Measurements from ENCODE around the gene SPRYD3. TPM values are rescaled to one million over a fixed set of nuclear protein-coding genes. Genes with fewer than 3 reads are reported as not detected.

Gene SPRYD3
- total and polyA plus RNA-seq, 9 donors: 28.5 to 88.1 (median 66.6) TPM

- peak in 2 of 5 donors; percentile 19 to 29 for DNase-seq
- Histone ChIP-seq H3K27ac (peak overlapping the region; percentile 30 to 54), H3K9me3 (no peaks in the 10 kb centered on the region), H3K36me3 (no peaks in the 10 kb centered on the region), H3K4me1 (ENCODE audit: insufficient read depth) (peaks cover 14% of the 10 kb centered on the region), H3K4me3 (no peak overlapping the region), H3K27me3 (no peaks in the 10 kb centered on the region)
- intact Hi-C loops (cut with DNase I): no loop called here
- 48 to 56% (median 49%) methylated on average over 6 of the region's 6 CpGs for WGBS, 3 donors
- TF ChIP-seq POLR2A (IDR thresholded peaks at IDR 0.05) (no peak), EP300 (IDR thresholded peaks at IDR 0.05) (no peak)
- TF ChIP-seq, protein P1, sequence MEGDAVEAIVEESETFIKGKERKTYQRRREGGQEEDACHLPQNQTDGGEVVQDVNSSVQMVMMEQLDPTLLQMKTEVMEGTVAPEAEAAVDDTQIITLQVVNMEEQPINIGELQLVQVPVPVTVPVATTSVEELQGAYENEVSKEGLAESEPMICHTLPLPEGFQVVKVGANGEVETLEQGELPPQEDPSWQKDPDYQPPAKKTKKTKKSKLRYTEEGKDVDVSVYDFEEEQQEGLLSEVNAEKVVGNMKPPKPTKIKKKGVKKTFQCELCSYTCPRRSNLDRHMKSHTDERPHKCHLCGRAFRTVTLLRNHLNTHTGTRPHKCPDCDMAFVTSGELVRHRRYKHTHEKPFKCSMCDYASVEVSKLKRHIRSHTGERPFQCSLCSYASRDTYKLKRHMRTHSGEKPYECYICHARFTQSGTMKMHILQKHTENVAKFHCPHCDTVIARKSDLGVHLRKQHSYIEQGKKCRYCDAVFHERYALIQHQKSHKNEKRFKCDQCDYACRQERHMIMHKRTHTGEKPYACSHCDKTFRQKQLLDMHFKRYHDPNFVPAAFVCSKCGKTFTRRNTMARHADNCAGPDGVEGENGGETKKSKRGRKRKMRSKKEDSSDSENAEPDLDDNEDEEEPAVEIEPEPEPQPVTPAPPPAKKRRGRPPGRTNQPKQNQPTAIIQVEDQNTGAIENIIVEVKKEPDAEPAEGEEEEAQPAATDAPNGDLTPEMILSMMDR (IDR thresholded peaks at IDR 0.05): no peak
Measured at GRCh38 chr12:53094394-53094787, 15.2 kb upstream of the SPRYD3 start.

- no peaks in the 10 kb centered on the region for H3K36me3 ChIP-seq
- intact Hi-C loops (cut with DNase I): no loop called here
- H3K27me3 ChIP-seq: no peaks in the 10 kb centered on the region
- H3K4me1 ChIP-seq (ENCODE audit: insufficient read depth): peaks cover 10% of the 10 kb centered on the region
- H3K4me3 ChIP-seq: no peak overlapping the region
- TF ChIP-seq EP300 (IDR thresholded peaks at IDR 0.05) (no peak), POLR2A (IDR thresholded peaks at IDR 0.05) (no peak)
- TF ChIP-seq, protein P1 (IDR thresholded peaks at IDR 0.05): no peak
- WGBS, 3 donors: 36 to 51% (median 37%) methylated on average over 6 of the region's 6 CpGs
- H3K27ac ChIP-seq: peak overlapping the region; percentile 30 to 54
- DNase-seq: peak in 2 of 5 donors; percentile 7 to 12
- no peaks in the 10 kb centered on the region for H3K9me3 ChIP-seq
Measured at GRCh38 chr12:53093777-53094393, 14.7 kb upstream of the SPRYD3 start.

DNA sequence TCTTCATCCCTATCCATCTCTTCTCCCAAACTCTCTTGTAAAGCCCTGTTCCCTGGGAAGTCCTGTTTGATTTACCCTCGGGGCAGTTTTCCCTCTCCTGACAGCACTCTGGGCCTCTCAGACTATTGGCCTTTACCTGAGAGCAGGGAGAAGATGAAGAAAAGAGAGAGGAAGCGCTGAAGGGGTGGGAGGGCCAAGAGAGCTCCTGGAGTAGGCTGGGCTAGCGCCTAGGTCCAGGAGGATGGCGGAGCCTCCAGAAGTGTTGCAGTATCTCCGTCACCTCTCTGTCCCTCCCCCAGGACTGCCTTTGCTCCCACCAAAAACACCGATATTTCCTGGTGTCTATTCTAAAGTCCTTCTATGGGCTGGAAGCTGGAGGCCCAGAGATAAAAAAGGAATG lies 12.6 kb upstream of the SPRYD3 start:
- Histone ChIP-seq H3K4me3 (no peak overlapping the region), H3K9me3 (no peaks in the 10 kb centered on the region), H3K27ac (no peak overlapping the region), H3K4me1 (ENCODE audit: insufficient read depth) (peaks cover 8% of the 10 kb centered on the region), H3K36me3 (no peaks in the 10 kb centered on the region), H3K27me3 (no peaks in the 10 kb centered on the region)
- intact Hi-C loops (cut with DNase I): no loop called here
- DNase-seq: peak in 1 of 5 donors; percentile 7
- WGBS, 3 donors: 70 to 78% (median 75%) methylated on average over 6 of the region's 6 CpGs
- TF ChIP-seq POLR2A (IDR thresholded peaks at IDR 0.05) (no peak), EP300 (IDR thresholded peaks at IDR 0.05) (no peak)
- TF ChIP-seq, protein P1 (IDR thresholded peaks at IDR 0.05): no peak

GRCh38 chr12:53090554-53090953 lies 11.4 kb upstream of the SPRYD3 start:
- intact Hi-C loops (cut with DNase I): no loop called here
- Histone ChIP-seq H3K27ac (no peak overlapping the region), H3K27me3 (no peaks in the 10 kb centered on the region), H3K4me3 (no peak overlapping the region), H3K9me3 (no peaks in the 10 kb centered on the region), H3K36me3 (no peaks in the 10 kb centered on the region), H3K4me1 (ENCODE audit: insufficient read depth) (peaks cover 2% of the 10 kb centered on the region)
- 59 to 73% (median 70%) methylated on average over 2 of the region's 2 CpGs for WGBS, 3 donors
- TF ChIP-seq, protein P1 (IDR thresholded peaks at IDR 0.05): no peak
- no peak for TF ChIP-seq EP300 (IDR thresholded peaks at IDR 0.05)
- no peak for TF ChIP-seq POLR2A (IDR thresholded peaks at IDR 0.05)
- no peak for DNase-seq

Measured in ovary (tissue), 9 donors.